ENCODE results near the gene C11orf98. TPM values are rescaled to one million over a fixed set of nuclear protein-coding genes. Genes with fewer than 3 reads are reported as not detected.

The C11orf98 gene
- total RNA-seq, 2 donors from 2014 or later, result 57.9 to 105 TPM

- H3K9ac ChIP-seq (ENCODE audit: low read depth in 2 of 2, low read length in 2 of 2), result peak overlapping the region; percentile 75 to 95
- H3K4me3 ChIP-seq, result peak overlapping the region; percentile 49
- intact Hi-C loops (cut with DNase I), result no loop called here
- TF ChIP-seq, protein P1, sequence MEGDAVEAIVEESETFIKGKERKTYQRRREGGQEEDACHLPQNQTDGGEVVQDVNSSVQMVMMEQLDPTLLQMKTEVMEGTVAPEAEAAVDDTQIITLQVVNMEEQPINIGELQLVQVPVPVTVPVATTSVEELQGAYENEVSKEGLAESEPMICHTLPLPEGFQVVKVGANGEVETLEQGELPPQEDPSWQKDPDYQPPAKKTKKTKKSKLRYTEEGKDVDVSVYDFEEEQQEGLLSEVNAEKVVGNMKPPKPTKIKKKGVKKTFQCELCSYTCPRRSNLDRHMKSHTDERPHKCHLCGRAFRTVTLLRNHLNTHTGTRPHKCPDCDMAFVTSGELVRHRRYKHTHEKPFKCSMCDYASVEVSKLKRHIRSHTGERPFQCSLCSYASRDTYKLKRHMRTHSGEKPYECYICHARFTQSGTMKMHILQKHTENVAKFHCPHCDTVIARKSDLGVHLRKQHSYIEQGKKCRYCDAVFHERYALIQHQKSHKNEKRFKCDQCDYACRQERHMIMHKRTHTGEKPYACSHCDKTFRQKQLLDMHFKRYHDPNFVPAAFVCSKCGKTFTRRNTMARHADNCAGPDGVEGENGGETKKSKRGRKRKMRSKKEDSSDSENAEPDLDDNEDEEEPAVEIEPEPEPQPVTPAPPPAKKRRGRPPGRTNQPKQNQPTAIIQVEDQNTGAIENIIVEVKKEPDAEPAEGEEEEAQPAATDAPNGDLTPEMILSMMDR (IDR thresholded peaks at IDR 0.05), result no peak
- H3K27ac ChIP-seq, result peak overlapping the region; percentile 91
- peak; percentile 97 for DNase-seq
- H3K4me1 ChIP-seq, result peaks cover 8% of the 10 kb centered on the region
- no peaks in the 10 kb centered on the region for H3K9me3 ChIP-seq
- no peaks in the 10 kb centered on the region for H3K27me3 ChIP-seq
- no peaks in the 10 kb centered on the region for H3K36me3 ChIP-seq
Observed at GRCh38 chr11:62709247-62710000, 44.4 kb upstream of the C11orf98 start.

- no peaks in the 10 kb centered on the region for H3K36me3 ChIP-seq
- TF ChIP-seq, protein P1 (IDR thresholded peaks at IDR 0.05), result no peak
- peak overlapping the region; percentile 91 for H3K27ac ChIP-seq
- H3K9me3 ChIP-seq, result no peaks in the 10 kb centered on the region
- peak overlapping the region; percentile 49 for H3K4me3 ChIP-seq
- intact Hi-C loops (cut with DNase I), result no loop called here
- peak; percentile 59 for DNase-seq
- H3K9ac ChIP-seq (ENCODE audit: low read depth in 2 of 2, low read length in 2 of 2), result peak overlapping the region; percentile 75 to 95
- peaks cover 8% of the 10 kb centered on the region for H3K4me1 ChIP-seq
- H3K27me3 ChIP-seq, result no peaks in the 10 kb centered on the region
Observed at GRCh38 chr11:62708793-62709192, 43.8 kb upstream of the C11orf98 start.

DNA sequence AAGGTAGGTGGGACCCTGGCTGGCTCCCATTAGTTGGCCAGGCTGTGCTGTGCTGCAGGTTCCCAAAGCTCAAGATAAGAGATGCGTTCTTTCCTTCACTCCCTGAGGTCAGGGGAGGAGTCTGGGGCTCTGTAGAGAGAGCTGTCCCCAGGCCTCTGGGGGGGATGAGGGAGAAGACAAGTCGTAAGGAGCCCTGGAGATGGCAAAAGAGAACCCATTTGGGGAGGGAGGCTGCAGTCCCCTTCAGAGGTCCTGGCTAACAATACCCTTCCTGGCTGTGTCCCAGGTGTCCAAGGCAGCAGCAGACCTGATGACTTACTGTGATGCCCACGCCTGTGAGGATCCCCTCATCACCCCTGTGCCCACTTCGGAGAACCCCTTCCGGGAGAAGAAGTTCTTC, 43.4 kb upstream of the C11orf98 start:
- H3K36me3 ChIP-seq, result no peaks in the 10 kb centered on the region
- TF ChIP-seq, protein P1 (IDR thresholded peaks at IDR 0.05), result no peak
- intact Hi-C loops (cut with DNase I), result no loop called here
- peak overlapping the region; percentile 49 for H3K4me3 ChIP-seq
- no peaks in the 10 kb centered on the region for H3K27me3 ChIP-seq
- peak overlapping the region; percentile 75 to 95 for H3K9ac ChIP-seq (ENCODE audit: low read depth in 2 of 2, low read length in 2 of 2)
- peak overlapping the region; percentile 91 for H3K27ac ChIP-seq
- DNase-seq, result no peak
- H3K4me1 ChIP-seq, result peaks cover 8% of the 10 kb centered on the region
- H3K9me3 ChIP-seq, result no peaks in the 10 kb centered on the region

DNA sequence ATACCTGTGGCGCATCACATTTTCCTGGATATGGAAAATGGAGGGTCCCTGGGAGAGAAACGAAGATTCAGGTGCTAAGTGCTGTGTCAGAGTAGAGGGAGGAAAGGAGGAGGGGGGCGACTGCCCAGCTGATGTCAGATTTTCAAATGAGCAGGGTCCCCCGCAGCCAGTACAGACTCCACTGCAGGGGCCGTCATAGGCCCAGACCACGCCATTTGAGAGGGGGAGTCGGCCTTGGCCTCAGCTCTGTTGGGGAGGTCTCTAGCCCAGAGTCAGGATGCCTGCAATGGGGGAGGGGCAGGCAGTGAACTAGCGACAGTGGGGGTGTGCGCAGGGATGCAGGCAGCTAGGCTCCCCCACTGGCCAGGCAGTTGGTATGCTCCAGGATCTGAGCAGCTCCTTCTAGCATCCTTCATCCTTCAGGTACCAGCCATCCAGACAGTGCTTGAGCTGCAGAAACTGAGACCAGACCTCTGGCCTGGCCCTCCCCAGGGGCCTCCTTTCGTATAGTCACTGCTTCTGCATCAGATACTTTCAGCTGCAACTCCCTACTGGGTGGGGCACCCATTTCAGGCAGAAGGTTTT, 42.4 kb upstream of the C11orf98 start, which contains the start of the genes BSCL2 and GNG3:
BSCL2 (minus strand) TSS at position 148 of the 585 bp plus-strand sequence. CDS start 229 bp downstream, outside the sequence.
GNG3 (plus strand) TSS at position 400 of the 585 bp plus-strand sequence. CDS start 620 bp downstream, outside the sequence.
- TF ChIP-seq, protein P1 (IDR thresholded peaks at IDR 0.05), result no peak
- H3K4me1 ChIP-seq, result peaks cover 8% of the 10 kb centered on the region
- no peak for DNase-seq
- H3K9ac ChIP-seq (ENCODE audit: low read depth in 2 of 2, low read length in 2 of 2), result peak within 1 kb of the TSS; percentile 75 to 95
- H3K9me3 ChIP-seq, result no peaks in the 10 kb centered on the region
- H3K36me3 ChIP-seq, result no peaks in the 10 kb centered on the region
- no peaks in the 10 kb centered on the region for H3K27me3 ChIP-seq
- intact Hi-C loops (cut with DNase I), result no loop called here
- H3K4me3 ChIP-seq, result peak within 1 kb of the TSS; percentile 71
- H3K27ac ChIP-seq, result peak within 1 kb of the TSS; percentile 91

DNA sequence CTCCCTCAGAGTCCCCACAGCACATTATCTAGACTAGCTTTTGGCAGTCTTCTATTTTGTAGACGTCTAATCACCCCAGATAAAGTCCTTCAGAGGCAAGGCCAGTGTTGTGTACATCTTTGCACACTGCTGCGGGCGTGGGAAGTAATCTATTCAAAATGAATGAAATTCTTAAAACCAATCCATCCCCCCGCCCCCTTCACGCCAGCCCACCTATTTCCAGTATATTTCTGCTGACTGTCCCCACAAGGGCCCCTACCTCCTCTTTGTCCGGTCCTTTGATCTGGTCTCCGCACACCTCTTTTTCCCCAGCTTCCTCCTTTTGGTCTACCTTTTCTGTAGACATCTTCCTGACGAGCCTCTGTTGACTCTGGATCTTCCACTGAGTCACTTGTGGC, 41.8 kb upstream of the C11orf98 start:
- intact Hi-C loops (cut with DNase I), result no loop called here
- peak overlapping the region; percentile 71 for H3K4me3 ChIP-seq
- no peak for DNase-seq
- H3K27me3 ChIP-seq, result no peaks in the 10 kb centered on the region
- H3K36me3 ChIP-seq, result no peaks in the 10 kb centered on the region
- peak overlapping the region; percentile 82 for H3K27ac ChIP-seq
- H3K9me3 ChIP-seq, result no peaks in the 10 kb centered on the region
- TF ChIP-seq, protein P1 (IDR thresholded peaks at IDR 0.05), result no peak
- peak overlapping the region; percentile 64 to 95 for H3K9ac ChIP-seq (ENCODE audit: low read depth in 2 of 2, low read length in 2 of 2)
- peaks cover 8% of the 10 kb centered on the region for H3K4me1 ChIP-seq
